Measurements from ENCODE around the gene PLEKHG1.

- no peak for TF ChIP-seq TARDBP (IDR thresholded peaks at IDR 0.05)
- TF ChIP-seq ELF4 (IDR thresholded peaks at IDR 0.05) = no peak
- no peak for TF ChIP-seq SUZ12 (IDR thresholded peaks at IDR 0.05)
- no peak for TF ChIP-seq PKNOX1 (IDR thresholded peaks at IDR 0.05)
These were observed 31.1 kb upstream of the PLEKHG1 start for GRCh38 chr6:150568560-150568959.

Data from HEK293T (cell line).